Panc1 (cell line): ENCODE results near the gene CMTR2. TPM values are rescaled to one million over a fixed set of nuclear protein-coding genes. Genes with fewer than 3 reads are reported as not detected.

Experiments
- ATAC-seq: fragments of 200-7000 bp; cut with Tn5 transposase; 2 replicates; pipeline ENCODE4 v1.9.1; 2020; ENCODE audit warnings: mild to moderate bottlenecking, moderate library complexity
- Bru-seq: library from RNA; stranded (reverse); fragments of 400-500 nt; gene quantifications from one replicate; lab custom pipeline; 2021; lab: Mats Ljungman, UMichigan
- BruChase-seq, 2 experiments: library from RNA; stranded (reverse); fragments of 400-500 nt; gene quantifications; one replicate each; lab custom pipeline; 2021; lab: Mats Ljungman, UMichigan
- BruUV-seq: library from RNA; stranded (reverse); fragments of 400-500 nt; replicated peaks from 2 replicates; lab custom pipeline; 2021; lab: Mats Ljungman, UMichigan
- CTCF ChIA-PET: fragments of 300-600 bp; sonication (Branson Sonifier 250); formaldehyde crosslinking; loops from one replicate; lab custom pipeline; 2022; ENCODE audit warnings: antibody characterized with exemption; lab: Charles Lee
- POLR2A ChIA-PET: fragments of 300-600 bp; sonication (Branson Sonifier 250); formaldehyde crosslinking; loops from one replicate; lab custom pipeline; 2022; ENCODE audit warnings: antibody characterized with exemption; lab: Charles Lee
- DNase-seq: peaks from one replicate; pipeline ENCODE4 v3.0.0-alpha.2; 2010; ENCODE audit warnings: low read depth, low spot score
- H3K27ac ChIP-seq: 2 replicates; pipeline ENCODE4 v1.5.1; 2011; ENCODE audit warnings: mild to moderate bottlenecking, low read length, inconsistent platforms
- H3K27me3 ChIP-seq: fragments of 200-500 bp; sonication (Bioruptor generic); 2 replicates; pipeline ENCODE4 v1.6.0; 2014; ENCODE audit warnings: low read length, inconsistent platforms; ENCODE audit not compliant: control insufficient read depth, insufficient read depth
- H3K36me3 ChIP-seq: fragments of 200-500 bp; sonication (Bioruptor generic); 2 replicates; pipeline ENCODE4 v1.5.1; 2014; ENCODE audit warnings: inconsistent platforms, mild to moderate bottlenecking, low read length, moderate library complexity; ENCODE audit not compliant: control insufficient read depth, insufficient read depth
- H3K4me1 ChIP-seq: 2 replicates; pipeline ENCODE4 v1.5.1; 2011; ENCODE audit warnings: inconsistent platforms, mild to moderate bottlenecking, low read length, moderate library complexity; ENCODE audit not compliant: control insufficient read depth, insufficient read depth
- H3K4me3 ChIP-seq, 2 experiments: 2 replicates each; pipeline ENCODE4 v1.5.1; 2011 to 2012; ENCODE audit warnings: low read depth in 2 of 2, low read length in 2 of 2, mild to moderate bottlenecking in 2 of 2, inconsistent platforms in 1 of 2, moderate library complexity in 1 of 2
- H3K9me3 ChIP-seq: fragments of 200-500 bp; sonication (Bioruptor generic); 2 replicates; pipeline ENCODE4 v1.5.1; 2014; ENCODE audit warnings: low read depth, mild to moderate bottlenecking, inconsistent platforms, low read length, moderate library complexity; ENCODE audit not compliant: control insufficient read depth, insufficient read depth
- POLR2AphosphoS5 ChIP-seq: IDR thresholded peaks from 2 replicates; pipeline ENCODE4 v1.6.1; 2012; ENCODE audit warnings: mild to moderate bottlenecking, low read depth, low read length, moderate library complexity
- SIN3A ChIP-seq: IDR thresholded peaks from 2 replicates; pipeline ENCODE4 v1.6.1; 2012; ENCODE audit warnings: low read depth, mild to moderate bottlenecking, low read length, moderate library complexity, borderline replicate concordance; ENCODE audit not compliant: insufficient read depth
- TCF7L2 ChIP-seq: IDR thresholded peaks from 2 replicates; pipeline ENCODE4 v1.6.1; 2011; ENCODE audit warnings: mild to moderate bottlenecking, low read depth, low read length, inconsistent platforms
- in situ Hi-C: cut with HindIII; loops from 2 replicates; pipeline ENCODE4 v1.10.0; 2016; ENCODE audit warnings: low sequenced_read_pairs, low pct_unique_long_range_greater_than_20kb
- intact Hi-C: fragments of 100-400 bp; cut with micrococcal nuclease; formaldehyde crosslinking; loops from one replicate; pipeline ENCODE4 v1.10.0; 2022; ENCODE audit not compliant: unreplicated experiment
- long read RNA-seq: library from polyadenylated mRNA; unstranded; transcript quantifications from one replicate; pipeline ENCODE4 v2.0.0, GENCODE V29; 2021; ENCODE audit not compliant: unreplicated experiment
- polyA plus RNA-seq: library from polyadenylated mRNA; unstranded; fragments of >200 nt; gene quantifications from one replicate; pipeline ENCODE4 v1.2.1, GENCODE V29; 2012; ENCODE audit warnings: missing spikeins; ENCODE audit not compliant: insufficient read length
- total RNA-seq: library from RNA; stranded (reverse); gene quantifications from one replicate; pipeline ENCODE4 v1.2.1, GENCODE V29; 2021; ENCODE audit not compliant: unreplicated experiment
- TF ChIP-seq, protein P1 (sequence below): fragments of 450-650 bp; IDR thresholded peaks from 2 replicates; pipeline ENCODE4 v1.5.1; 2017; ENCODE audit warnings: mild to moderate bottlenecking
- TF ChIP-seq, protein P2 (sequence below), 2 experiments: IDR thresholded peaks; 2 replicates each; pipeline ENCODE4 v1.6.1; 2011 to 2012; ENCODE audit warnings: low read depth in 2 of 2, control low read depth in 1 of 2, low read length in 1 of 2, mild to moderate bottlenecking in 1 of 2, moderate library complexity in 1 of 2; ENCODE audit not compliant: insufficient read depth in 1 of 2

The CMTR2 gene, protein sequence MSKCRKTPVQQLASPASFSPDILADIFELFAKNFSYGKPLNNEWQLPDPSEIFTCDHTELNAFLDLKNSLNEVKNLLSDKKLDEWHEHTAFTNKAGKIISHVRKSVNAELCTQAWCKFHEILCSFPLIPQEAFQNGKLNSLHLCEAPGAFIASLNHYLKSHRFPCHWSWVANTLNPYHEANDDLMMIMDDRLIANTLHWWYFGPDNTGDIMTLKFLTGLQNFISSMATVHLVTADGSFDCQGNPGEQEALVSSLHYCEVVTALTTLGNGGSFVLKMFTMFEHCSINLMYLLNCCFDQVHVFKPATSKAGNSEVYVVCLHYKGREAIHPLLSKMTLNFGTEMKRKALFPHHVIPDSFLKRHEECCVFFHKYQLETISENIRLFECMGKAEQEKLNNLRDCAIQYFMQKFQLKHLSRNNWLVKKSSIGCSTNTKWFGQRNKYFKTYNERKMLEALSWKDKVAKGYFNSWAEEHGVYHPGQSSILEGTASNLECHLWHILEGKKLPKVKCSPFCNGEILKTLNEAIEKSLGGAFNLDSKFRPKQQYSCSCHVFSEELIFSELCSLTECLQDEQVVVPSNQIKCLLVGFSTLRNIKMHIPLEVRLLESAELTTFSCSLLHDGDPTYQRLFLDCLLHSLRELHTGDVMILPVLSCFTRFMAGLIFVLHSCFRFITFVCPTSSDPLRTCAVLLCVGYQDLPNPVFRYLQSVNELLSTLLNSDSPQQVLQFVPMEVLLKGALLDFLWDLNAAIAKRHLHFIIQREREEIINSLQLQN
- total RNA-seq (12.5 TPM), Bru-seq, nascent RNA (percentile 75 among the genes with signal in this experiment), BruChase-seq, experiment 1, labeled RNA remaining after a 2-hour chase (percentile 96 among the genes with signal in this experiment), BruChase-seq, experiment 2, labeled RNA remaining after a 6-hour chase (percentile 78 among the genes with signal in this experiment)
- polyA plus RNA-seq: 5.3 TPM
- long read RNA-seq, full-length matches to known transcripts: 24 of 36 reads
- long read RNA-seq, partial matches to known transcripts: 0 of 36 reads
- long read RNA-seq, other reads (novel, unspliced or antisense): 12 of 36 reads

DNA sequence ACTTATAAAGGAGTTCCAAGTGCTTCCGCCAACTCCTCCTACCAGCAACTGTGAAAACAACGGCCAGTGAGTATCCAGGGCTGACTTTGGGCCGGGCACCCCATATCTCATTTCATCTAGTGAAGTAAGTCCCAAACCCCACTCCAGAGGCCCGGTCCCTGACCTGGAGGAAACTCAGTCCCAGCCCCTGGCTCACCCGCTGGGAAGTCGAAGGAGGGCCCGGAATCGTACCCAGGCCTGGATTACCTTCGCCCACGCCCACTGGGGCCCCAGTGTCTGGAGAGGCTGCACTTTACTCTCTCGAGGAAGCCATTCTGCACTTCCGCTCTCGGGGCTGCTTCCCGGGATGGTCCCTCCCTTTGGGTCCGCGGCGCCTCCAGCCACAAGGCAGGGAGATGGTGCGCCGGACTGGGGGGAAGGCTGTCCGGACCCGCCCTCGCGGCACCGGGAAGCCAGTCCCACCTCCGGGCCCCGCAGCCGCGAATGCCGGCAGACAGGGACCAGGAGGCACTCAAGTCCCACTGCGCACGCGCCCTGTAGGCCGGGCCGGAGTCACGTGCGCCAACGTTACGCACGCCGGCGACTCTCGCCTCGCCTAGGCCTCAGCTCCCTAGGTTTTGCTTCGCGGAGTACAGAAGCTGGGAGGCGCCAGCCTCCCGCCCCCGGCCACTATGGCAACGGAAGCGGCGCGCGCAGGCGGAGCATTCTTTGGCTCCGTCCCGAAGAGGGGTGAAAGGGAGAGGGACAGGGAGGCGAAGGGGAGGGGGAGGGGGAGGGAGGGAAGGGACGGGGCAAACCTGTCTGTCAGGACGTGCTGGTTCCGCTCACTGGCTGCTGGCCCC is at the start of gene CMTR2:
CMTR2 (minus strand) TSS at position 513 of the 842 bp plus-strand sequence. CDS start 3,482 bp downstream, outside the sequence.
- ChIA-PET POLR2A (interaction anchor here (0.7 kb wide), 1 partner anchor 601 kb away, joined by 3 read pairs; no protein-coding TSS in a partner anchor), CTCF (interaction anchor here (0.6 kb wide), 1 partner anchor 23 kb away, joined by 7 read pairs; no protein-coding TSS in a partner anchor)
- TF ChIP-seq TCF7L2: no peak
- TF ChIP-seq, protein P1, sequence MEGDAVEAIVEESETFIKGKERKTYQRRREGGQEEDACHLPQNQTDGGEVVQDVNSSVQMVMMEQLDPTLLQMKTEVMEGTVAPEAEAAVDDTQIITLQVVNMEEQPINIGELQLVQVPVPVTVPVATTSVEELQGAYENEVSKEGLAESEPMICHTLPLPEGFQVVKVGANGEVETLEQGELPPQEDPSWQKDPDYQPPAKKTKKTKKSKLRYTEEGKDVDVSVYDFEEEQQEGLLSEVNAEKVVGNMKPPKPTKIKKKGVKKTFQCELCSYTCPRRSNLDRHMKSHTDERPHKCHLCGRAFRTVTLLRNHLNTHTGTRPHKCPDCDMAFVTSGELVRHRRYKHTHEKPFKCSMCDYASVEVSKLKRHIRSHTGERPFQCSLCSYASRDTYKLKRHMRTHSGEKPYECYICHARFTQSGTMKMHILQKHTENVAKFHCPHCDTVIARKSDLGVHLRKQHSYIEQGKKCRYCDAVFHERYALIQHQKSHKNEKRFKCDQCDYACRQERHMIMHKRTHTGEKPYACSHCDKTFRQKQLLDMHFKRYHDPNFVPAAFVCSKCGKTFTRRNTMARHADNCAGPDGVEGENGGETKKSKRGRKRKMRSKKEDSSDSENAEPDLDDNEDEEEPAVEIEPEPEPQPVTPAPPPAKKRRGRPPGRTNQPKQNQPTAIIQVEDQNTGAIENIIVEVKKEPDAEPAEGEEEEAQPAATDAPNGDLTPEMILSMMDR: no peak
- TF ChIP-seq SIN3A: 0 out of 2 replicates have a peak, but pooled peaks have one; percentile 36
- peak; percentile 62; the same call in 1 of the 2 replicates for TF ChIP-seq POLR2AphosphoS5
- peak; percentile 67 for DNase-seq
- peak; percentile 98 for ATAC-seq
- H3K27me3 ChIP-seq: no peaks in the 10 kb centered on the region; the same call in 1 of the 2 replicates
- H3K9me3 ChIP-seq: no peaks in the 10 kb centered on the region
- intact Hi-C loops (no loop called here), in situ Hi-C loops (no loop called here)
- peak within 1 kb of the TSS; percentile 87 for H3K27ac ChIP-seq
- BruUV-seq: no TSS peak
- no peaks in the 10 kb centered on the region; the same call in 1 of the 2 replicates for H3K36me3 ChIP-seq
- peaks cover 6% of the 10 kb centered on the region; the same call in 1 of the 2 replicates for H3K4me1 ChIP-seq
- peak within 1 kb of the TSS; percentile 77 to 84 for H3K4me3 ChIP-seq

DNA sequence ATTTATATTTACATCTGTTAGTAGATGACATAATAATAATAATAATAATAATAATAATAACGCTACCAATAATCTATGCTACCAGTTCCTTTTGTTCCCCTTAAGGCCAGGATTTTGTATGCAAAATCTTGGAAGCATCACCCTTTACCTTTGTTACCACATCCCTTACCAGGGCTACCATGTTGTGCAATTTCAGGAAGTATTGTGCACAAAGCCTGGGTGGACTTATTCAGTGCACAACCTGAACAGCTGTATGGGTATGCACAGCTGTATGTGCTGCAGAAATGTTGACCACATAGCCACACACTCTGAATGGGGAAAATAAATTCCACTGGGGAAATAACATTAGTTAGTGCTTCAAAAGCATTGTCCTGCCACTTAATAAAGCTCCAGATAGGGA is 49.4 kb upstream of the CMTR2 start:
- no peak for ATAC-seq
- in situ Hi-C loops (no loop called here), intact Hi-C loops (no loop called here)
- DNase-seq: no peak
- TF ChIP-seq POLR2AphosphoS5: no peak
- TF ChIP-seq, protein P2, sequence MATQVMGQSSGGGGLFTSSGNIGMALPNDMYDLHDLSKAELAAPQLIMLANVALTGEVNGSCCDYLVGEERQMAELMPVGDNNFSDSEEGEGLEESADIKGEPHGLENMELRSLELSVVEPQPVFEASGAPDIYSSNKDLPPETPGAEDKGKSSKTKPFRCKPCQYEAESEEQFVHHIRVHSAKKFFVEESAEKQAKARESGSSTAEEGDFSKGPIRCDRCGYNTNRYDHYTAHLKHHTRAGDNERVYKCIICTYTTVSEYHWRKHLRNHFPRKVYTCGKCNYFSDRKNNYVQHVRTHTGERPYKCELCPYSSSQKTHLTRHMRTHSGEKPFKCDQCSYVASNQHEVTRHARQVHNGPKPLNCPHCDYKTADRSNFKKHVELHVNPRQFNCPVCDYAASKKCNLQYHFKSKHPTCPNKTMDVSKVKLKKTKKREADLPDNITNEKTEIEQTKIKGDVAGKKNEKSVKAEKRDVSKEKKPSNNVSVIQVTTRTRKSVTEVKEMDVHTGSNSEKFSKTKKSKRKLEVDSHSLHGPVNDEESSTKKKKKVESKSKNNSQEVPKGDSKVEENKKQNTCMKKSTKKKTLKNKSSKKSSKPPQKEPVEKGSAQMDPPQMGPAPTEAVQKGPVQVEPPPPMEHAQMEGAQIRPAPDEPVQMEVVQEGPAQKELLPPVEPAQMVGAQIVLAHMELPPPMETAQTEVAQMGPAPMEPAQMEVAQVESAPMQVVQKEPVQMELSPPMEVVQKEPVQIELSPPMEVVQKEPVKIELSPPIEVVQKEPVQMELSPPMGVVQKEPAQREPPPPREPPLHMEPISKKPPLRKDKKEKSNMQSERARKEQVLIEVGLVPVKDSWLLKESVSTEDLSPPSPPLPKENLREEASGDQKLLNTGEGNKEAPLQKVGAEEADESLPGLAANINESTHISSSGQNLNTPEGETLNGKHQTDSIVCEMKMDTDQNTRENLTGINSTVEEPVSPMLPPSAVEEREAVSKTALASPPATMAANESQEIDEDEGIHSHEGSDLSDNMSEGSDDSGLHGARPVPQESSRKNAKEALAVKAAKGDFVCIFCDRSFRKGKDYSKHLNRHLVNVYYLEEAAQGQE (IDR thresholded peaks at IDR 0.05; ENCODE audit: insufficient read depth in 1 of 2, low read depth in 2 of 2, low read length in 1 of 2): no peak
- TF ChIP-seq TCF7L2: no peak
- TF ChIP-seq SIN3A: no peak
- TF ChIP-seq, protein P1: no peak
- no peak overlapping the region for H3K27ac ChIP-seq
- no peaks in the 10 kb centered on the region for H3K4me1 ChIP-seq
- H3K36me3 ChIP-seq: no peaks in the 10 kb centered on the region
- ChIA-PET POLR2A (no interaction called here), CTCF (no interaction called here)
- no peak overlapping the region for H3K4me3 ChIP-seq
- H3K9me3 ChIP-seq: no peaks in the 10 kb centered on the region
- no peaks in the 10 kb centered on the region for H3K27me3 ChIP-seq
- BruUV-seq: no TSS peak
